SK-N-SH (cell line): ENCODE measurements around the gene CADM2. TPM values are rescaled to one million over a fixed set of nuclear protein-coding genes. Genes with fewer than 3 reads are reported as not detected.

Experiments
- CTCF ChIA-PET: fragments of 300-600, 350-600 bp; formaldehyde crosslinking; extraction: SDS; loops from one replicate; lab custom pipeline; 2021; lab: Yijun Ruan, JAX
- POLR2A ChIA-PET: fragments of 350-600 bp; sonication (Branson Sonifier 250); formaldehyde crosslinking; extraction: SDS; loops from one replicate; lab custom pipeline; 2020; ENCODE audit warnings: antibody characterized with exemption, inconsistent platforms; lab: Yijun Ruan, JAX
- DNase-seq: peaks from one replicate; pipeline ENCODE4 v3.0.0; 2012
- H2AFZ ChIP-seq: fragments of 200-600 bp; sonication (generic); 2 replicates; pipeline ENCODE4 v1.8.1; 2016; ENCODE audit warnings: antibody characterized with exemption, mild to moderate bottlenecking, low read depth
- H3F3A ChIP-seq: fragments of 200-600 bp; sonication (generic); replicated peaks from 2 replicates; pipeline ENCODE3; 2016; ENCODE audit warnings: antibody characterized with exemption, mild to moderate bottlenecking; ENCODE audit not compliant: insufficient read depth
- H3K27ac ChIP-seq, 2 experiments: fragments of 200-500 bp in 1 of 2; fragments of 200-600 bp in 1 of 2; sonication (Bioruptor generic) in 1 of 2; sonication (generic), shearing (Covaris generic) in 1 of 2; 2 replicates each; pipeline versions ENCODE4 v1.5.1 to v1.6.1; 2014 to 2016; ENCODE audit warnings: low read depth in 2 of 2, inconsistent platforms in 1 of 2, low read length in 1 of 2, mild to moderate bottlenecking in 1 of 2, mixed read lengths in 1 of 2
- H3K27me3 ChIP-seq: fragments of 200-600 bp; sonication (generic), shearing (Covaris generic); 2 replicates; pipeline ENCODE4 v1.6.1; 2016; ENCODE audit warnings: mixed run types; ENCODE audit not compliant: insufficient read depth
- H3K36me3 ChIP-seq, 2 experiments: fragments of 200-500 bp in 1 of 2; fragments of 200-600 bp in 1 of 2; sonication (Bioruptor generic) in 1 of 2; sonication (generic) in 1 of 2; replicated peaks in 1 of 2; 2 replicates each; pipeline versions ENCODE3 to v1.5.1; 2014 to 2016; ENCODE audit warnings: low read length in 1 of 2, mild to moderate bottlenecking in 1 of 2; ENCODE audit not compliant: insufficient read depth in 2 of 2, control insufficient read depth in 1 of 2
- H3K4me1 ChIP-seq, 2 experiments: fragments of 200-500 bp in 1 of 2; fragments of 200-600 bp in 1 of 2; sonication (Bioruptor generic) in 1 of 2; sonication (generic), shearing (Covaris generic) in 1 of 2; 2 replicates each; pipeline versions ENCODE4 v1.5.1 to v1.6.1; 2014 to 2016; ENCODE audit warnings: low read depth in 1 of 2, low read length in 1 of 2, mixed run types in 1 of 2; ENCODE audit not compliant: insufficient read depth in 2 of 2, control insufficient read depth in 1 of 2
- H3K4me2 ChIP-seq: fragments of 200-600 bp; sonication (generic), shearing (Covaris generic); 2 replicates; pipeline ENCODE4 v1.6.1; 2017; ENCODE audit warnings: mixed run types
- H3K4me3 ChIP-seq, 2 experiments: fragments of 200-500 bp in 1 of 2; fragments of 200-600 bp in 1 of 2; sonication (Bioruptor generic) in 1 of 2; sonication (generic), shearing (Covaris generic) in 1 of 2; 2 replicates each; pipeline versions ENCODE4 v1.5.1 to v1.8.1; 2014 to 2016; ENCODE audit warnings: low read depth in 2 of 2, inconsistent platforms in 1 of 2, low read length in 1 of 2, mild to moderate bottlenecking in 1 of 2, mixed read lengths in 1 of 2, moderate library complexity in 1 of 2
- H3K79me2 ChIP-seq: fragments of 200-600 bp; sonication (generic); 2 replicates; pipeline ENCODE4 v1.8.1; 2017; ENCODE audit warnings: mild to moderate bottlenecking; ENCODE audit not compliant: insufficient read depth
- H3K9ac ChIP-seq: fragments of 200-600 bp; sonication (generic); 2 replicates; pipeline ENCODE4 v1.6.1; 2017; ENCODE audit warnings: mixed run types
- H3K9me2 ChIP-seq: fragments of 200-600 bp; sonication (generic); 2 replicates; pipeline ENCODE4 v1.6.1; 2017; ENCODE audit warnings: mixed run types
- H3K9me3 ChIP-seq: fragments of 200-600 bp; sonication (generic); 2 replicates; pipeline ENCODE4 v1.6.1; 2017; ENCODE audit warnings: mixed run types, mild to moderate bottlenecking, moderate library complexity
- H4K20me1 ChIP-seq: fragments of 200-600 bp; sonication (generic); 2 replicates; pipeline ENCODE4 v1.6.1; 2017; ENCODE audit warnings: mild to moderate bottlenecking, mixed run types; ENCODE audit not compliant: insufficient read depth
- ELF1 ChIP-seq: IDR thresholded peaks from 2 replicates; pipeline ENCODE4 v1.4.0; 2012
- EP300 ChIP-seq, 2 experiments: IDR thresholded peaks; 2 replicates each; pipeline versions ENCODE4 v1.4.0 to v1.6.1; 2012; ENCODE audit warnings: borderline replicate concordance in 1 of 2, low read depth in 1 of 2, low read length in 1 of 2
- FOSL2 ChIP-seq: IDR thresholded peaks from 2 replicates; pipeline ENCODE4 v1.4.0; 2012; ENCODE audit warnings: low read depth, mild to moderate bottlenecking, moderate library complexity, borderline replicate concordance
- FOXM1 ChIP-seq: IDR thresholded peaks from 2 replicates; pipeline ENCODE4 v1.4.0; 2012; ENCODE audit warnings: low read depth, mild to moderate bottlenecking
- GATA2 ChIP-seq: sonication (generic); formaldehyde crosslinking; IDR thresholded peaks from 2 replicates; pipeline ENCODE4 v1.5.0; 2020; ENCODE audit warnings: mild to moderate bottlenecking, missing genetic modification reagents
- JUND ChIP-seq: IDR thresholded peaks from 2 replicates; pipeline ENCODE4 v1.4.0; 2012
- MEF2A ChIP-seq: IDR thresholded peaks from 2 replicates; pipeline ENCODE4 v1.4.0; 2012; ENCODE audit warnings: low read depth, borderline replicate concordance
- MXI1 ChIP-seq: IDR thresholded peaks from 2 replicates; pipeline ENCODE4 v1.6.1; 2012; ENCODE audit warnings: mild to moderate bottlenecking, low read depth, low read length, improper control_type of control experiment
- NFIC ChIP-seq: IDR thresholded peaks from 2 replicates; pipeline ENCODE4 v1.4.0; 2012; ENCODE audit warnings: borderline replicate concordance
- POLR2AphosphoS5 ChIP-seq: IDR thresholded peaks from 2 replicates; pipeline ENCODE4 v1.6.1; 2012; ENCODE audit warnings: low read depth, low read length
- RFX5 ChIP-seq: IDR thresholded peaks from 2 replicates; pipeline ENCODE4 v1.6.1; 2012; ENCODE audit warnings: mild to moderate bottlenecking, improper control_type of control experiment, low read length
- TAF1 ChIP-seq: IDR thresholded peaks from 2 replicates; pipeline ENCODE4 v1.6.1; 2012; ENCODE audit warnings: low read depth, mild to moderate bottlenecking, low read length, moderate library complexity, borderline replicate concordance
- TCF12 ChIP-seq: IDR thresholded peaks from 2 replicates; pipeline ENCODE4 v1.4.0; 2012
- YY1 ChIP-seq: IDR thresholded peaks from 2 replicates; pipeline ENCODE4 v1.4.0; 2012; ENCODE audit warnings: low read depth, mild to moderate bottlenecking
- WGBS: methylation state at CpG from one replicate; pipeline ENCODE4 v1.1.6; 2017; ENCODE audit warnings: low lambda C conversion rate; 5-methylcytosine and 5-hydroxymethylcytosine counted together
- polyA plus RNA-seq, 3 experiments: library from polyadenylated mRNA; depleted of rRNA; stranded (reverse); fragments of >200 nt; gene quantifications; 2 replicates each; pipeline ENCODE4 v1.2.3, GENCODE V29; 2012
- TF ChIP-seq, protein P1 (sequence below): fragments of 150-350 bp; IDR thresholded peaks from 2 replicates; pipeline ENCODE4 v1.6.1; 2017; ENCODE audit warnings: antibody characterized with exemption, low read length, low read depth, borderline replicate concordance
- TF ChIP-seq, protein P2 (sequence below): IDR thresholded peaks from 2 replicates; pipeline ENCODE4 v1.4.0; 2012; ENCODE audit warnings: low read depth, borderline replicate concordance
- TF ChIP-seq, protein P3 (sequence below): fragments of 150-350 bp; IDR thresholded peaks from 2 replicates; pipeline ENCODE4 v1.6.1; 2016; ENCODE audit warnings: mild to moderate bottlenecking, low read depth, low read length

The CADM2 gene
- polyA plus RNA-seq, 1 of the 3 experiments (the other 2 are of a cell fraction) = 0.46 TPM

DNA sequence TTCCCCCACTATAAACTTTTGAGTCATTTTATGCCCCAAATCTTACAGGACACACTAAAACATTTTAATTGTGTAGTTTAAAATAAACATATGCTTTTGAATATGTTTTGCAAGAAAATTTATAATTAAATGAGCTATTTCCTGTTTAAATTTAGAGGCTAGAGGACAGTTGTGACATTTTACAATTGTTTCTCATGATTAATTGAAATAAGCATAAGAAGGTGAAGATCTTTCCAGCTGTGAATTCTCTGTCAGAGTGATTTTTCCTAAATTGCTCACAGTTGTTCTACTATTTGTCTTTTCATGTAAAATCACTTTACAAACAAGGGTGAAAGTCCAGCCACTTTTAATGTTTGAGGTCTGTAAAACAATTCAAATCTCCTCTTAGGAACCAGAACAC, 892.3 kb downstream of the CADM2 start:
- Histone ChIP-seq H3F3A (no peaks in the 10 kb centered on the region), H3K36me3 (no peaks in the 10 kb centered on the region), H2AFZ (no peak overlapping the region), H3K4me2 (no peak overlapping the region), H3K4me1 (no peaks in the 10 kb centered on the region; a peak in 1 of 4 replicates), H3K4me3 (no peak overlapping the region), H3K9me2 (no peaks in the 10 kb centered on the region), H3K79me2 (no peaks in the 10 kb centered on the region), H3K9me3 (0 out of 2 replicates have a peak, but pooled peaks cover 3% of the 10 kb centered on the region), H3K9ac (no peak overlapping the region), H4K20me1 (no peaks in the 10 kb centered on the region), H3K27me3 (no peaks in the 10 kb centered on the region), H3K27ac (no peak overlapping the region)
- DNase-seq = no peak
- TF ChIP-seq FOSL2 (no peak), MXI1 (no peak), TCF12 (no peak), POLR2AphosphoS5 (no peak), NFIC (no peak), RFX5 (no peak), ELF1 (no peak)
- TF ChIP-seq, protein P1, sequence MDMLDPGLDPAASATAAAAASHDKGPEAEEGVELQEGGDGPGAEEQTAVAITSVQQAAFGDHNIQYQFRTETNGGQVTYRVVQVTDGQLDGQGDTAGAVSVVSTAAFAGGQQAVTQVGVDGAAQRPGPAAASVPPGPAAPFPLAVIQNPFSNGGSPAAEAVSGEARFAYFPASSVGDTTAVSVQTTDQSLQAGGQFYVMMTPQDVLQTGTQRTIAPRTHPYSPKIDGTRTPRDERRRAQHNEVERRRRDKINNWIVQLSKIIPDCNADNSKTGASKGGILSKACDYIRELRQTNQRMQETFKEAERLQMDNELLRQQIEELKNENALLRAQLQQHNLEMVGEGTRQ = no peak
- CTCF ChIA-PET = interaction anchor here (1.4 kb wide), 1 partner anchor 10 kb away, joined by 3 read pairs; no protein-coding TSS in a partner anchor
- POLR2A ChIA-PET = no interaction called here

DNA sequence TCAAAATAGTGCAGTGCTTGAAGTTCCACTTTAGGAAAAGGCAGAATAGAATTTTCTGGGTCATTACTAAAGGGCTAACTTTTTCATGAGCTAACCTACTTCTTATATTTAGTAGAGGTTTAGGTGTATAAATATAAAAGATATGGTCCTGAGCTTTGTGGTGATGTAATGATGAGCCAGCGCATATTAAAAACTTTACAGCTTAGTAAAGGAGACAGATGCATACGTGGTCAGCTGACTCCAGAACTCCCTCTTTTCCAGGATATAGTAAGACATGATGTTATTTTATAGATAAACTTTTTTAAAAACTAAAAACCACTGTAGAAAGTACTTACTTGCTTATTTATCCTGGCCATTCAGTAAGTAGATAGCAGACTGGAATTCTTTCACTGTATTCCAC, 895.0 kb downstream of the CADM2 start:
- no peak overlapping the region for H3K27ac ChIP-seq
- H3K79me2 ChIP-seq = no peaks in the 10 kb centered on the region
- no peak for DNase-seq
- H3K36me3 ChIP-seq = no peaks in the 10 kb centered on the region
- H3K9me3 ChIP-seq = 0 out of 2 replicates have a peak, but pooled peaks cover under 1% of the 10 kb centered on the region
- CTCF ChIA-PET = interaction anchor here (1.7 kb wide), 1 partner anchor 33 kb away, joined by 4 read pairs; no protein-coding TSS in a partner anchor
- no peaks in the 10 kb centered on the region for H3K27me3 ChIP-seq
- H3K4me3 ChIP-seq = no peak overlapping the region
- H3F3A ChIP-seq = no peaks in the 10 kb centered on the region
- 56% methylated on average over 2 of the region's 2 CpGs for WGBS
- no peak overlapping the region for H3K4me2 ChIP-seq
- H4K20me1 ChIP-seq = no peaks in the 10 kb centered on the region
- H3K4me1 ChIP-seq = no peaks in the 10 kb centered on the region; a peak in 1 of 4 replicates
- H2AFZ ChIP-seq = no peak overlapping the region
- TF ChIP-seq YY1 = no peak
- no peak for TF ChIP-seq EP300 (IDR thresholded peaks at IDR 0.05; ENCODE audit: borderline replicate concordance in 1 of 2, low read depth in 1 of 2, low read length in 1 of 2)
- TF ChIP-seq, protein P1 = no peak
- TF ChIP-seq TCF12 = no peak
- no peak for TF ChIP-seq FOXM1
- TF ChIP-seq, protein P2, sequence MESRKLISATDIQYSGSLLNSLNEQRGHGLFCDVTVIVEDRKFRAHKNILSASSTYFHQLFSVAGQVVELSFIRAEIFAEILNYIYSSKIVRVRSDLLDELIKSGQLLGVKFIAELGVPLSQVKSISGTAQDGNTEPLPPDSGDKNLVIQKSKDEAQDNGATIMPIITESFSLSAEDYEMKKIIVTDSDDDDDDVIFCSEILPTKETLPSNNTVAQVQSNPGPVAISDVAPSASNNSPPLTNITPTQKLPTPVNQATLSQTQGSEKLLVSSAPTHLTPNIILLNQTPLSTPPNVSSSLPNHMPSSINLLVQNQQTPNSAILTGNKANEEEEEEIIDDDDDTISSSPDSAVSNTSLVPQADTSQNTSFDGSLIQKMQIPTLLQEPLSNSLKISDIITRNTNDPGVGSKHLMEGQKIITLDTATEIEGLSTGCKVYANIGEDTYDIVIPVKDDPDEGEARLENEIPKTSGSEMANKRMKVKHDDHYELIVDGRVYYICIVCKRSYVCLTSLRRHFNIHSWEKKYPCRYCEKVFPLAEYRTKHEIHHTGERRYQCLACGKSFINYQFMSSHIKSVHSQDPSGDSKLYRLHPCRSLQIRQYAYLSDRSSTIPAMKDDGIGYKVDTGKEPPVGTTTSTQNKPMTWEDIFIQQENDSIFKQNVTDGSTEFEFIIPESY = no peak
- TF ChIP-seq, protein P3, sequence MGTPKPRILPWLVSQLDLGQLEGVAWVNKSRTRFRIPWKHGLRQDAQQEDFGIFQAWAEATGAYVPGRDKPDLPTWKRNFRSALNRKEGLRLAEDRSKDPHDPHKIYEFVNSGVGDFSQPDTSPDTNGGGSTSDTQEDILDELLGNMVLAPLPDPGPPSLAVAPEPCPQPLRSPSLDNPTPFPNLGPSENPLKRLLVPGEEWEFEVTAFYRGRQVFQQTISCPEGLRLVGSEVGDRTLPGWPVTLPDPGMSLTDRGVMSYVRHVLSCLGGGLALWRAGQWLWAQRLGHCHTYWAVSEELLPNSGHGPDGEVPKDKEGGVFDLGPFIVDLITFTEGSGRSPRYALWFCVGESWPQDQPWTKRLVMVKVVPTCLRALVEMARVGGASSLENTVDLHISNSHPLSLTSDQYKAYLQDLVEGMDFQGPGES = no peak
- no peak for TF ChIP-seq POLR2AphosphoS5
- no peak for TF ChIP-seq TAF1
- no peak for TF ChIP-seq GATA2 (CRISPR knock-in tag)
- no peak for TF ChIP-seq MEF2A
- TF ChIP-seq NFIC = no peak
- TF ChIP-seq JUND = no peak
- TF ChIP-seq, all 33 proteins: peak for 0
- Histone ChIP-seq H3K9me2 (no peaks in the 10 kb centered on the region), H3K9ac (no peak overlapping the region)
- POLR2A ChIA-PET = no interaction called here
